ENCODE results near the gene C1QBP.
"Not testable (repeated sequence)": the region's sequence is repeated elsewhere in the genome, so short reads cannot be mapped to it uniquely, and the experiment has no call there.

C1QBP gene

DNA sequence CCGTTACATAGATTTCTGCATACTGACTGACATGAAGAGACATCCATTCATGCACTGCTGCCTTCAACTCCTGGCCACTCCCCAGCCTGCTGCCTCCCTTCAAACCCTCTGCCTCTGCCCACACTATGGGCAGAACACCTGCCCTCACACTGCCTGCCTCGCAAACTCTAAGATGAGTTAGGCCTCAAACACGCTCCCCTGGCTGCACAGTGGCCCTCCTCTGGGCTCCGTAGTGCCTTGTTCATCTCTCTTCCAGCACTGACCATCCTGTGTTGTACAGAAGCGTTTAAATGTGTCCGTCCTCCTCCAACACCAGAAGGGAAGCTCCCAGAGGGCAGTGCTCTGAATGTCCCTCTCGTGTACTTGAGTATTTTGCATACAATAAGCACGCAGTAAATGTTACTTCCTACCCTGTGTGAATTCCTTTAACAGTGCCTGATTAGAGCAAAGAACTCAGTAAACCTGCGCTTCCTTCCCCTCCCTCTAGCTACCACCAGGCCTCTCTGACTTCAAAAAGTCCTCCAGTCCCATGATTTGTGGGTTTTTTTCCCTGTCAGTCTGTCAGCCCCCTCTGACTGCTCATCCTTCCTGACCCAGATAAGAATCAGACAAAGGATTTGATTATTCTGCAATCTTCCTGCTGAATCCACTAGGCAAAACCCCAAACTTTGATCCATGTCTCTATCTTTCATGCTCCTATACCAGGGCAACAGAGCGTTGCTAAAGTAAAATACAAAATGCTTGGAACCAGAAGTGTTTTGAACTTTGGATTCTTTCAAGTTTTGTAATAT lies 26.0 kb upstream of the C1QBP start:
- TF ChIP-seq, protein P1, sequence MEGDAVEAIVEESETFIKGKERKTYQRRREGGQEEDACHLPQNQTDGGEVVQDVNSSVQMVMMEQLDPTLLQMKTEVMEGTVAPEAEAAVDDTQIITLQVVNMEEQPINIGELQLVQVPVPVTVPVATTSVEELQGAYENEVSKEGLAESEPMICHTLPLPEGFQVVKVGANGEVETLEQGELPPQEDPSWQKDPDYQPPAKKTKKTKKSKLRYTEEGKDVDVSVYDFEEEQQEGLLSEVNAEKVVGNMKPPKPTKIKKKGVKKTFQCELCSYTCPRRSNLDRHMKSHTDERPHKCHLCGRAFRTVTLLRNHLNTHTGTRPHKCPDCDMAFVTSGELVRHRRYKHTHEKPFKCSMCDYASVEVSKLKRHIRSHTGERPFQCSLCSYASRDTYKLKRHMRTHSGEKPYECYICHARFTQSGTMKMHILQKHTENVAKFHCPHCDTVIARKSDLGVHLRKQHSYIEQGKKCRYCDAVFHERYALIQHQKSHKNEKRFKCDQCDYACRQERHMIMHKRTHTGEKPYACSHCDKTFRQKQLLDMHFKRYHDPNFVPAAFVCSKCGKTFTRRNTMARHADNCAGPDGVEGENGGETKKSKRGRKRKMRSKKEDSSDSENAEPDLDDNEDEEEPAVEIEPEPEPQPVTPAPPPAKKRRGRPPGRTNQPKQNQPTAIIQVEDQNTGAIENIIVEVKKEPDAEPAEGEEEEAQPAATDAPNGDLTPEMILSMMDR (IDR thresholded peaks at IDR 0.05; ENCODE audit: low read depth, low read length), result no peak
- no peak overlapping the region for H3K4me3 ChIP-seq (replicated peaks in 1 of 2; ENCODE audit: low read depth in 2 of 2, low read length in 2 of 2)
- DNase-seq (ENCODE audit: low read depth in 2 of 2), result no peak

DNA sequence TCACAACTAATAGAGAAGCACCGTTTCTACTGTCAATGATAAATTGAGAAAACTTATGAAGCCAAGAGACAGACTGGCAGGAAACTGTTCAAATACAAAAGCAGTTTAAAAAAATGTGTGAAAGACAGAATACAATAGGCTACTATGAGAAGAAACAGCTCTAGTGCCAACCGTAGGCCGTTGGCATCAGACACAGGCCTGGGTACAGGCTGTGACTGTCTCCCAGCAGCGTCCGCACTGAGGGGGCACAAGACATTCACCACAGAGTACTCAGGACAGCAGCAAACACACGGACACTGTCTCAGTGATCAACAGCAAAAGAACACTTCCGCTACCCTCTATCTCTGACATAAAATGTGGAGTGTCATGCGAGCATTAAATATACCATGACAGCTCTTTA lies 7.8 kb upstream of the C1QBP start:
- H3K4me3 ChIP-seq (replicated peaks in 1 of 2; ENCODE audit: low read depth in 2 of 2, low read length in 2 of 2), result no peak overlapping the region
- TF ChIP-seq, protein P1 (IDR thresholded peaks at IDR 0.05; ENCODE audit: low read depth, low read length), result no peak
- no peak for DNase-seq (ENCODE audit: low read depth in 2 of 2)

DNA sequence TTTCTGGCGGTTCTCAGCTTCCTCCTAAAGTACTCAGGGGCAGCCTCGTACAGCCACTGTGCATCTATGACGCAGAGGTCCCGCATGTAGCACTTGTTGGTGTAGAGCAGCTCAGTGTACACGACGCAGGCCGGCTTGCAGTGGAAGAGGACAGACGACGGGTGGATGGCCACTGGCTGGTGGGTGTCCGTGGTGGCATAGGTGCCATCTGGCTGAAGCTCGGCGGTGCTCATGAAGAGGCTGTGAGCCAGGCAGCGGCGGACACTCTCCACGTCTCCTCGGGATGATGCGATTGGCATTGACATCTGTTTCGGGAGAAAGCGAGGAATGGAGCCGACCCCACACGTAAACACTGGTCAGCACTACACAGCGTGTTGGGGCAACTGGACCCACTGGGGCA lies 5.3 kb upstream of the C1QBP start:
- TF ChIP-seq, protein P1 (IDR thresholded peaks at IDR 0.05; ENCODE audit: low read depth, low read length), result no peak
- H3K4me3 ChIP-seq (replicated peaks in 1 of 2; ENCODE audit: low read depth in 2 of 2, low read length in 2 of 2), result no peak overlapping the region
- DNase-seq (ENCODE audit: low read depth in 2 of 2), result no peak

DNA sequence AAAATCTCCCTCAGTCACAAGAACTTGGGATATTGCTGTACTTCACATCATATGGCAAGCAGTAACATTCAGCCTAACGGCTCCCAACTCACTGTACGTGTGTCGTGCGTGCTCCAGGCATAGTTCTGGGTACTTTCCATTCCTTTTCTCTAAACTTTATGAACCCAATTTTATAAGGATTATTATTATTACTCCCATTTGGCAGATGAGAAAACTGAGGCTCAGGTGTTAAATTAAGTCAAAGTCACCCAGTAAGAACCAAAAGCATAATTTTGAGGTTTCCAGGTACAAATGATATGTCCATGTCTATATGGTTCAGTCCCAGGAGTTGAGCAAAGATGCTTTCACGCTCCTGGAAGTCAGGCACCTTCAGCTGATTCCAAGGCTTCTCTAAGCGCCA lies 4.8 kb upstream of the C1QBP start:
- TF ChIP-seq, protein P1 (IDR thresholded peaks at IDR 0.05; ENCODE audit: low read depth, low read length), result no peak
- H3K4me3 ChIP-seq (replicated peaks in 1 of 2; ENCODE audit: low read depth in 2 of 2, low read length in 2 of 2), result no peak overlapping the region
- DNase-seq (ENCODE audit: low read depth in 2 of 2), result no peak

DNA sequence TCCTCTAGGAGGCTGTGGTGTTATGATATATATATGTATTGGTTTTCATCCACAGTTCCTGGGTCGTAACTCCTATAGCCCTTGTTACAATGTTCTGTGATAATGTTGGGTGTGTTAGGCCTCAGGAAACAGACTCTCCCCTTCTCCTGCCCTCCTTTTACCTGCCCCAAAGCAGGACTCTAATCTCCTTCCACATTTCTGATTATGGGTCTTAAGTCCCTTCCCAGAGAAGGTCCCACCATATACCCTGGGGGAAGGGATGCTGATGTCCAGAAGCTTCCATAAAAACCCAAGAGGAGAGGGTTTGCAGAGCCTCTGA lies 450 bp upstream of the C1QBP start:
- no peak for DNase-seq (ENCODE audit: low read depth in 2 of 2)
- H3K4me3 ChIP-seq (replicated peaks in 1 of 2; ENCODE audit: low read depth in 2 of 2, low read length in 2 of 2), result peak overlapping the region in 1 of 2 donors; percentile 16
- TF ChIP-seq, protein P1 (IDR thresholded peaks at IDR 0.05; ENCODE audit: low read depth, low read length), result no peak

DNA sequence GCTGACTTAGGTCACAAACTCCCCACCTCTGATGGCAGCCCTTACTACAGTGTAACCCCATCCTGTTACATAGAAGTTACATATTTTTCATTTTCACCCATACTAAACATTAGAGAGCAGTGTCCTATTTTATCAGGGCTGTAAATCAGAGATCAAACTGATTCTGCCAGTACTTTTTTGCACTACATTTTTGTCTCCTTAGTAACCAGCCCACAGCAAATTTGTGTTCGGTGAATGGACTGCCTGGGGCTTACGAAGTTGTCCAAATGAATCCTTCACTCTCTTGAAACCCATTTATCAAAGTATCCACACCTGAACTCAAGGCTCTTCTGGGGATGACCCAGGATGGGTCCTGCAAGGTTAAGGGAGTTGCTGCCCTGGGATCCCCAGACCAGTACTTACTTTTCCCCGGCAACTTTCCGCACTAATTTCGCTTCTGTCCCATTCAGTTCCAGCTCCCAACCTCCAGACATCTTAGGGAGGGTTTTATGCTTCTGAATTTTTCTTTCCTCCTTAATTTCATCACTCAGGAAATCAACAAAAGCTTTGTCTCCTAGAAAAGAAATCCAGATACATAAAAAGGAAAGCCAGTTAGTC lies 1.1 kb downstream of the C1QBP start:
- TF ChIP-seq, protein P1 (IDR thresholded peaks at IDR 0.05; ENCODE audit: low read depth, low read length), result no peak
- peak in 1 of 2 donors; percentile 35 for DNase-seq (ENCODE audit: low read depth in 2 of 2)
- H3K4me3 ChIP-seq (replicated peaks in 1 of 2; ENCODE audit: low read depth in 2 of 2, low read length in 2 of 2), result peak overlapping the region; percentile 69 to 80

DNA sequence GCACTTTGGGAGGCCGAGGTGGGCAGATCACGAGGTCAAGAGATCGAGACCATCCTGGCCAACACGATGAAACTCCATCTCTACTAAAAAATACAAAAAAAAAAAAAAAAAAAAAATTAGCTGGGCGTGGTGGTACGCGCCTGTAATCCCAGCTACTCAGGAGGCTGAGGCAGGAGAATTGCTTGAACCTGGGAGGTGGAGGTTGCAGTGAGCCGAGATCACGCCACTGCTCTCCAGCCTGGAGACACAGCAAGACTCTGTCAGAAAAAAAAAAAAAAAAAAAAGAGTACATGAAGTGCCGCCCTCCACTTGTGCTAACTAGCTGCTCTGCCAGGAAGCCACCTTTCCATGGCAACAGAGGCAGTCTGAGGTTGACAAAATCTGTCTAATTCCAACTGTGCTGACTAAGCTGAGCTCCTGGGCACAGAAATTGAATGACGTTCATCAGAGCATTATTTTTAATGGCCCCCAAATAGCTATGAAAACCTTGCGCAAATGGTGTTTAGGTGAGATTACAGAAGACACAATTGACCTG lies 3.1 kb downstream of the C1QBP start:
- not testable (repeated sequence) for H3K4me3 ChIP-seq (replicated peaks in 1 of 2; ENCODE audit: low read depth in 2 of 2, low read length in 2 of 2); DNase-seq (ENCODE audit: low read depth in 2 of 2)

Measured in cardiac fibroblast (primary cell).